ENCODE results near the gene EPHA6. TPM values are rescaled to one million over a fixed set of nuclear protein-coding genes. Genes with fewer than 3 reads are reported as not detected.

Gene EPHA6
- total and polyA plus RNA-seq, 10 of the 15 experiments (the other 5 are each of a cell fraction or from before 2014, with no cell fraction given) = not detected

GRCh38 chr3:97673357-97673997 is 859.1 kb downstream of the EPHA6 start (continued):
- no peak for TF ChIP-seq ZBED1 (IDR thresholded peaks at IDR 0.05; ENCODE audit: borderline replicate concordance)
- no peak for TF ChIP-seq POLR2A (IDR thresholded peaks at IDR 0.05; ENCODE audit: low read depth, low read length)
- TF ChIP-seq SPI1 (IDR thresholded peaks at IDR 0.05; ENCODE audit: borderline replicate concordance, insufficient read depth, low read depth, low read length) = no peak

- Histone ChIP-seq H3K79me2 (ENCODE audit: control insufficient read depth, insufficient read depth, low read length) (no peaks in the 10 kb centered on the region), H3K4me1 (ENCODE audit: control insufficient read depth, insufficient read depth, low read length) (no peaks in the 10 kb centered on the region), H3K9ac (ENCODE audit: control insufficient read depth, insufficient read depth, low read length) (no peak overlapping the region), H3K27ac (ENCODE audit: control insufficient read depth, insufficient read depth) (no peak overlapping the region), H3K36me3 (ENCODE audit: control insufficient read depth in 2 of 2, insufficient read depth in 2 of 2, low read length in 1 of 2) (no peaks in the 10 kb centered on the region), H4K20me1 (ENCODE audit: control insufficient read depth, insufficient read depth) (no peaks in the 10 kb centered on the region), H2AFZ (ENCODE audit: control insufficient read depth, low read depth, low read length) (no peak overlapping the region), H3K27me3 (replicated peaks in 1 of 2; ENCODE audit: control insufficient read depth in 2 of 2, insufficient read depth in 2 of 2, low read length in 1 of 2) (no peaks in the 10 kb centered on the region), H3K9me3 (replicated peaks; ENCODE audit: control insufficient read depth, insufficient read depth, low read length) (no peaks in the 10 kb centered on the region), H3K4me2 (ENCODE audit: control insufficient read depth, insufficient read depth) (no peak overlapping the region), H3K4me3 (no peak overlapping the region)
- POLR2A ChIA-PET = no interaction called here
- CTCF ChIA-PET = no interaction called here
- WGBS (ENCODE audit: insufficient coverage, insufficient replicate concordance, low lambda C conversion rate, missing lambda C conversion rate) = 44% methylated on average over 2 of the region's 2 CpGs
- RAD21 ChIA-PET (ENCODE audit: unreplicated experiment) = no interaction called here
- DNase-seq (ENCODE audit: low read depth, low spot score) (no peak), FAIRE-seq (no peak), ATAC-seq (no peak)
- intact Hi-C loops (cut with micrococcal nuclease; ENCODE audit: unreplicated experiment) (no loop called here), in situ Hi-C loops (cut with MboI) (no loop called here)
- no TSS peak for BruUV-seq (replicated peaks)
- SMC1A ChIA-PET (ENCODE audit: uncharacterized antibody, unreplicated experiment) = no interaction called here
- TF ChIP-seq ZNF274 (IDR thresholded peaks at IDR 0.05; ENCODE audit: insufficient read depth, insufficient read length) (no peak), SIX5 (IDR thresholded peaks at IDR 0.05; ENCODE audit: low read depth, low read length, severe bottlenecking) (no peak), SUZ12 (IDR thresholded peaks at IDR 0.05; ENCODE audit: unreplicated experiment) (no peak), ZBTB4 (CRISPR knock-in tag; IDR thresholded peaks at IDR 0.05) (no peak), EP300 (IDR thresholded peaks at IDR 0.05; ENCODE audit: borderline replicate concordance in 1 of 2, control insufficient read depth in 1 of 2, low read depth in 2 of 2, low read length in 2 of 2) (no peak), CHD1 (IDR thresholded peaks at IDR 0.05; ENCODE audit: low read depth, low read length) (no peak), E4F1 (IDR thresholded peaks at IDR 0.05; ENCODE audit: borderline replicate concordance, partially characterized antibody) (no peak), CREB1 (IDR thresholded peaks at IDR 0.05; ENCODE audit: low read depth) (no peak), TARDBP (IDR thresholded peaks at IDR 0.05; ENCODE audit: borderline replicate concordance) (no peak), SMAD1 (IDR thresholded peaks at IDR 0.05; ENCODE audit: low read depth, partially characterized antibody) (no peak), MLLT1 (IDR thresholded peaks at IDR 0.05) (no peak)
Observed at GRCh38 chr3:97674461-97674860, 860.1 kb downstream of the EPHA6 start.

Measured in GM12878 (cell line).